OCI-LY1 (cell line): ENCODE measurements around the gene HTT.

Source experiments
- H2AFZ ChIP-seq: fragments of 200-600 bp; sonication (generic), shearing (Covaris generic); 2 replicates; pipeline ENCODE4 v1.6.0; 2014; ENCODE audit warnings: antibody characterized with exemption, mild to moderate bottlenecking, low read length
- H3F3A ChIP-seq: fragments of 200-600 bp; sonication (generic), shearing (Covaris generic); 2 replicates; pipeline ENCODE4 v1.6.0; 2014; ENCODE audit warnings: mild to moderate bottlenecking, antibody characterized with exemption, low read length, moderate library complexity; ENCODE audit not compliant: insufficient read depth
- H3K27ac ChIP-seq: fragments of 200-600 bp; sonication (generic); 2 replicates; pipeline ENCODE4 v1.5.1; 2014; ENCODE audit warnings: low read length, mixed run types, mild to moderate bottlenecking, low read depth; ENCODE audit not compliant: poor library complexity, severe bottlenecking
- H3K27me3 ChIP-seq: fragments of 200-600 bp; sonication (generic); 2 replicates; pipeline ENCODE4 v1.6.0; 2014; ENCODE audit warnings: antibody characterized with exemption, mild to moderate bottlenecking, low read length, moderate library complexity; ENCODE audit not compliant: insufficient read depth
- H3K36me3 ChIP-seq: fragments of 200-600 bp; sonication (generic); 2 replicates; pipeline ENCODE4 v1.6.1; 2014; ENCODE audit warnings: mild to moderate bottlenecking, antibody characterized with exemption, low read length, moderate library complexity, mixed read lengths; ENCODE audit not compliant: insufficient read depth
- H3K4me1 ChIP-seq: fragments of 200-600 bp; sonication (generic); 2 replicates; pipeline ENCODE4 v1.5.1; 2014; ENCODE audit warnings: mild to moderate bottlenecking, low read length, moderate library complexity; ENCODE audit not compliant: insufficient read depth, severe bottlenecking
- H3K4me2 ChIP-seq: fragments of 200-600 bp; sonication (generic), shearing (Covaris generic); 2 replicates; pipeline ENCODE4 v1.6.1; 2014; ENCODE audit warnings: low read length
- H3K4me3 ChIP-seq: fragments of 200-600 bp; sonication (generic); 2 replicates; pipeline ENCODE4 v1.5.1; 2014; ENCODE audit warnings: low read length, low read depth, mild to moderate bottlenecking, mixed read lengths; ENCODE audit not compliant: poor library complexity, severe bottlenecking
- H3K79me2 ChIP-seq: fragments of 200-600 bp; shearing (Covaris generic); 2 replicates; pipeline ENCODE4 v1.6.1; 2016; ENCODE audit warnings: mixed run types, low read length, mixed read lengths; ENCODE audit not compliant: insufficient read depth
- H3K9ac ChIP-seq: fragments of 200-600 bp; sonication (generic), shearing (Covaris generic); 2 replicates; pipeline ENCODE4 v1.6.1; 2014; ENCODE audit warnings: mild to moderate bottlenecking, low read length, mixed read lengths
- H3K9me2 ChIP-seq: fragments of 200-600 bp; sonication (generic), shearing (Covaris generic); 2 replicates; pipeline ENCODE4 v1.6.1; 2014; ENCODE audit warnings: low read depth, mild to moderate bottlenecking, low read length, mixed read lengths
- H3K9me3 ChIP-seq: fragments of 200-600 bp; shearing (Covaris generic); 2 replicates; pipeline ENCODE4 v1.6.1; 2014; ENCODE audit warnings: low read length, mixed read lengths
- H4K20me1 ChIP-seq: fragments of 200-600 bp; sonication (generic), shearing (Covaris generic); 2 replicates; pipeline ENCODE4 v1.6.0; 2016; ENCODE audit warnings: mild to moderate bottlenecking, low read length; ENCODE audit not compliant: insufficient read depth
- CTCF ChIP-seq: fragments of 200-600 bp; sonication (generic), shearing (Covaris generic); IDR thresholded peaks from 2 replicates; pipeline ENCODE4 v1.5.1; 2017; ENCODE audit warnings: mild to moderate bottlenecking, antibody characterized with exemption, low read length, moderate library complexity, mixed read lengths
- EZH2 ChIP-seq: fragments of 200-600 bp; sonication (generic), shearing (Covaris generic); IDR thresholded peaks from 2 replicates; pipeline ENCODE4 v1.8.0; 2017; ENCODE audit warnings: borderline replicate concordance, mixed run types, mild to moderate bottlenecking, antibody characterized with exemption, low read length, moderate library complexity, mixed read lengths

The HTT gene

GRCh38 chr4:3247399-3248177 is 173.1 kb downstream of the HTT start:
- Histone ChIP-seq H3K79me2 (no peaks in the 10 kb centered on the region), H2AFZ (no peak overlapping the region), H3K9ac (no peak overlapping the region), H3K9me3 (no peaks in the 10 kb centered on the region), H3F3A (no peaks in the 10 kb centered on the region), H3K27me3 (no peaks in the 10 kb centered on the region), H3K4me3 (no peak overlapping the region), H3K9me2 (no peaks in the 10 kb centered on the region), H3K4me1 (no peaks in the 10 kb centered on the region), H3K36me3 (no peaks in the 10 kb centered on the region), H3K27ac (no peak overlapping the region), H3K4me2 (no peak overlapping the region), H4K20me1 (no peaks in the 10 kb centered on the region)
- TF ChIP-seq CTCF = no peak
- TF ChIP-seq EZH2 = no peak

- no peaks in the 10 kb centered on the region for H3K9me2 ChIP-seq
- H3F3A ChIP-seq = no peaks in the 10 kb centered on the region
- no peaks in the 10 kb centered on the region for H3K27me3 ChIP-seq
- no peak overlapping the region for H3K4me2 ChIP-seq
- H3K4me1 ChIP-seq = no peaks in the 10 kb centered on the region
- no peak overlapping the region for H3K4me3 ChIP-seq
- H3K36me3 ChIP-seq = no peaks in the 10 kb centered on the region
- no peak overlapping the region for H3K9ac ChIP-seq
- TF ChIP-seq CTCF (no peak), EZH2 (no peak)
- H3K79me2 ChIP-seq = no peaks in the 10 kb centered on the region
- H2AFZ ChIP-seq = no peak overlapping the region
- no peaks in the 10 kb centered on the region for H4K20me1 ChIP-seq
- no peaks in the 10 kb centered on the region for H3K9me3 ChIP-seq
- no peak overlapping the region for H3K27ac ChIP-seq
These were observed 173.6 kb downstream of the HTT start for GRCh38 chr4:3248178-3248480.

GRCh38 chr4:3248811-3249661 is 174.6 kb downstream of the HTT start, which contains the start of gene MSANTD1:
TSS of gene MSANTD1 (plus strand) at chr4:3249159. CDS start at chr4:3249223, 64 bp downstream.
- H3K9me3 ChIP-seq = no peaks in the 10 kb centered on the region
- no peaks in the 10 kb centered on the region for H3K9me2 ChIP-seq
- H3K4me2 ChIP-seq = no peak within 1 kb of the TSS
- TF ChIP-seq CTCF (no peak), EZH2 (no peak)
- no peak within 1 kb of the TSS for H3K9ac ChIP-seq
- H3K27ac ChIP-seq = no peak within 1 kb of the TSS
- no peaks in the 10 kb centered on the region for H3K4me1 ChIP-seq
- no peaks in the 10 kb centered on the region for H3K27me3 ChIP-seq
- no peak within 1 kb of the TSS for H2AFZ ChIP-seq
- no peaks in the 10 kb centered on the region for H4K20me1 ChIP-seq
- H3K36me3 ChIP-seq = no peaks in the 10 kb centered on the region
- H3K4me3 ChIP-seq = no peak within 1 kb of the TSS
- H3K79me2 ChIP-seq = no peaks in the 10 kb centered on the region
- no peaks in the 10 kb centered on the region for H3F3A ChIP-seq
